LNCAP (cell line): Measurements from ENCODE around the gene ABI2.

Experiments used
- TF ChIP-seq, protein P1 (sequence below): fragments of 450-650 bp; IDR thresholded peaks from 2 replicates; pipeline ENCODE4 v1.5.1; 2017; ENCODE audit warnings: mild to moderate bottlenecking

Gene ABI2

GRCh38 chr2:203413796-203414195, 85.6 kb downstream of the ABI2 start:
- TF ChIP-seq, protein P1, sequence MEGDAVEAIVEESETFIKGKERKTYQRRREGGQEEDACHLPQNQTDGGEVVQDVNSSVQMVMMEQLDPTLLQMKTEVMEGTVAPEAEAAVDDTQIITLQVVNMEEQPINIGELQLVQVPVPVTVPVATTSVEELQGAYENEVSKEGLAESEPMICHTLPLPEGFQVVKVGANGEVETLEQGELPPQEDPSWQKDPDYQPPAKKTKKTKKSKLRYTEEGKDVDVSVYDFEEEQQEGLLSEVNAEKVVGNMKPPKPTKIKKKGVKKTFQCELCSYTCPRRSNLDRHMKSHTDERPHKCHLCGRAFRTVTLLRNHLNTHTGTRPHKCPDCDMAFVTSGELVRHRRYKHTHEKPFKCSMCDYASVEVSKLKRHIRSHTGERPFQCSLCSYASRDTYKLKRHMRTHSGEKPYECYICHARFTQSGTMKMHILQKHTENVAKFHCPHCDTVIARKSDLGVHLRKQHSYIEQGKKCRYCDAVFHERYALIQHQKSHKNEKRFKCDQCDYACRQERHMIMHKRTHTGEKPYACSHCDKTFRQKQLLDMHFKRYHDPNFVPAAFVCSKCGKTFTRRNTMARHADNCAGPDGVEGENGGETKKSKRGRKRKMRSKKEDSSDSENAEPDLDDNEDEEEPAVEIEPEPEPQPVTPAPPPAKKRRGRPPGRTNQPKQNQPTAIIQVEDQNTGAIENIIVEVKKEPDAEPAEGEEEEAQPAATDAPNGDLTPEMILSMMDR, result no peak

DNA sequence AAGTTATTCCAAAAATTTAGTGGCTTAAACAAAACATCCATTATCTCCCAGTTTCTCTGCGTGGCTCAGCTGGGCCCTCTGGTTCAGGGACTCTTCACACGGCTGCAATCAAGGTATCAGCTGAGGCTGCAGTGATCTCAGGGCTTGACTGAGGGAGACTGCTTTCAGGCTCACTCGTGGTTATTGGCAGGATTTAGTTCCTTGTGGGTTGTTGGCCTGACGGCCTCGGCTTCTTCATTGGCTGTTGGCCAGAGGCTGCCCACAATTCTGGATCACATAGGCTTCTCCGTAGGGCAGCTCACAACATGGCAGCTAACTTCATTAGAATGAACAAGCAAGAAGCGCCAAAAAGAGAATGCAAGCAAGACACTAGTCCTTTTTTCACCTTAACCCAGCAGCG, 90.1 kb downstream of the ABI2 start:
- TF ChIP-seq, protein P1, result no peak

DNA sequence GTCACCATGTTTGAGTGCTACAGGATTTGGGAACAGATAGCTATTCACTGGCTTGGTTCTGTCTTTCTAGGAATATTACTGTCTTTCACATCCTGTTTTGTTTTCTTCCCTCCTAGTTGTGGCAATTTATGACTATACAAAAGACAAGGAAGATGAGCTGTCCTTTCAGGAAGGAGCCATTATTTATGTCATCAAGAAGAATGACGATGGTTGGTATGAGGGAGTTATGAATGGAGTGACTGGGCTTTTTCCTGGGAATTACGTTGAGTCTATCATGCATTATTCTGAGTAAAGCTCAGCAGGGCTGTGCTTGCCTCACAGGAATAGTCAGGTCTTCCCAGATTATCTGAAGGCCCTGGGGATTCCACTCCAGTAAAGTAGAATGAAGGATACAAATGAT, 98.9 kb downstream of the ABI2 start:
- TF ChIP-seq, protein P1, result no peak

DNA sequence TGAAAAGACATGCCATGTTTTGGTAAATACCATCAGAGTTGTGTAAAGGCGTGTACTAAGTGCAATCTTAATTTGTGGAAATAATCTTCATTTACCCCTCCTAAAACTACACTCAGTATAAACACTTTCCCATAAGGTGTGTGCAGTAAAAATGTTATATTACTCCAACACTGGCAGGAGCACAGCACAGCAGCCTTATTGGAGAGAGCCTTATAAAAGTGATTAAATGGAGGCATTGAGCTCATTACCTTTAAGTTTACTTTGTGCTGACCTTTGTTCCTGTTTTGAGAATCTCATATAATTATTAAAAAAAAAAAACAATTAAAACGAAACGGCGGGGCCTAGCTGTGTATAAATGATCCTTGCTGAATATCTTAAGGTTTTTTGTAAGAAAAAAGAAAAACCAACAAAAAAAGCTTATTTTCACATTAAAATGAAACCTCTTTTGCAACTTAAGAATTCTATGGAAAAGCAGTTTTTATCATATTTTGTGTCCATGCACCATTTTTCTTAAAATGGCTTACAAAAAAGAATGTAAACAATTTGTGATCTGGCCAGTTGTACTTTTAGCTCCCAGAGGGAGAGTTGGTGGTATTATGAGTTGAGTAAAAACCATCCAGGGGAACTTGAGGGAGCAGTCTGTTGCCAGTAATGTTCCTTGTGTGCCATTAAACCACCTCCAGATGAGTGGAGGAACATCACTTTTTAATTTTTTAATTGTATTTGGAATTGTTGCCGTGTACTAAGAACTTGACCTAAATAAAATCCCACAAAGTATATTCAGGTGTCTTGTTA, 103.4 kb downstream of the ABI2 start:
- TF ChIP-seq, protein P1, result no peak

DNA sequence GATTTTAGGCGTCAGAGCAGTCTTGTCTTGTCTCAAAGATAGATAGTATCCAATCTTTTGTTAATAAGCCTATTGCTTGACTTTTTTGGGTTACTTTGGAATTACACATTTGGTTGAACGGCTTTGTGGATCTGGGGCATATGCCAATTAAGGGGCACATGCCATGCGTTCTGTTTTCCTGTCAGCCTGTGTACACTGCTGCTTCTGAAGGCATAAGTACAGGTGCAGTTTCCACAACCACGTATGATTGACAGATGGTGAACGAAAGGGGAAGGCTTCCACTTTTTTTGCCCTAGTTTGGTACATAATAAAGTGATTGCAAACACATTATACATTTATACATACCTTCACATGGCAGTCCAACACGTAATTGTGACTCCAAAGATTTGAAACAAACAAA, 104.6 kb downstream of the ABI2 start:
- TF ChIP-seq, protein P1, result no peak

GRCh38 chr2:203436496-203436895, 108.3 kb downstream of the ABI2 start:
- TF ChIP-seq, protein P1, result no peak

DNA sequence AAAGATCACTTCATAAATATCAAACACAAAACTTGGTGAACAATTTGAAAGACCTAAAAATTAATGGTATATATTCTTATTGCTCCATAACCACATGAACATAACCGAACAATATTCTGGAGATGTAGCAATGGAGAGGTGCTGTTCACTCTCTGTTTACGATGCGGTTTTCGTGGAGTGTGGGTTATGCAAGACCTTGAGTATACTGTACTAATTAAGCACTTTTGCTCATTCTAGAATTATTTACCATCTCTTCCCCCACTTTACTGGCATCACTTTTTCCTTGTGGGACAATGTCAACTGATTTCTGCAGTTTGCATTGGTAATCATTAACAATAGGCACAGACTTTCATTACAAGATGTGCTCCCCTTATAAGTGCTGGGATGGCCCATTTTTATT, 109.3 kb downstream of the ABI2 start:
- TF ChIP-seq, protein P1, result no peak

GRCh38 chr2:203438528-203438927, 110.3 kb downstream of the ABI2 start:
- TF ChIP-seq, protein P1, result no peak
